Type B pancreatic cell (in vitro differentiated cells): ENCODE data around the gene GLS2. TPM values are rescaled to one million over a fixed set of nuclear protein-coding genes. Genes with fewer than 3 reads are reported as not detected.
"Not testable (repeated sequence)": the region's sequence is repeated elsewhere in the genome, so short reads cannot be mapped to it uniquely, and the experiment has no call there.

Experiments used
- DNase-seq: peaks from one replicate; pipeline ENCODE4 v3.0.0; 2021; ENCODE audit warnings: mixed read lengths; ENCODE audit not compliant: unreplicated experiment; ENCODE audit errors: extremely low spot score
- H3K27ac Mint-ChIP-seq: 2 replicates; pipeline ENCODE4 v1.8.0; 2021; ENCODE audit warnings: mild to moderate bottlenecking, mixed read lengths
- H3K27me3 Mint-ChIP-seq: 2 replicates; pipeline ENCODE4 v1.8.0; 2021; ENCODE audit warnings: mixed read lengths
- H3K36me3 Mint-ChIP-seq: 2 replicates; pipeline ENCODE4 v1.8.0; 2021; ENCODE audit warnings: mixed read lengths
- H3K4me1 Mint-ChIP-seq: one replicate; pipeline ENCODE4 v1.8.0; 2021; ENCODE audit warnings: mixed read lengths; ENCODE audit not compliant: unreplicated experiment
- H3K4me3 Mint-ChIP-seq: 2 replicates; pipeline ENCODE4 v1.8.0; 2021; ENCODE audit warnings: mild to moderate bottlenecking, mixed read lengths
- H3K9me3 Mint-ChIP-seq: 2 replicates; pipeline ENCODE4 v1.8.0; 2021; ENCODE audit warnings: mixed read lengths
- CTCF ChIP-seq: fragments of 200-600 bp; sonication (generic); conservative IDR thresholded peaks from 2 replicates; pipeline ENCODE4 v1.5.0; 2021; ENCODE audit warnings: antibody characterized with exemption, mild to moderate bottlenecking
- total RNA-seq: library from RNA; stranded (reverse); gene quantifications from 2 replicates; pipeline ENCODE4 v1.2.1, GENCODE V29; 2021; ENCODE audit warnings: low replicate concordance

The GLS2 gene
- total RNA-seq, 1 donor from 2014 or later = 6.7 TPM

GRCh38 chr12:56496704-56497103 is 8.7 kb upstream of the GLS2 start:
- H3K9me3 Mint-ChIP-seq, H3K36me3 Mint-ChIP-seq, H3K4me3 Mint-ChIP-seq, H3K27ac Mint-ChIP-seq, DNase-seq: not testable (repeated sequence)
- Mint-ChIP-seq H3K27me3 (peaks cover 50% of the 10 kb centered on the region), H3K4me1 (peaks cover 16% of the 10 kb centered on the region)
- TF ChIP-seq CTCF = peak; percentile 64

GRCh38 chr12:56494481-56494880 is 6.5 kb upstream of the GLS2 start:
- H3K36me3 Mint-ChIP-seq, H3K4me3 Mint-ChIP-seq, DNase-seq, H3K9me3 Mint-ChIP-seq, H3K27ac Mint-ChIP-seq: not testable (repeated sequence)
- peaks cover 53% of the 10 kb centered on the region for H3K27me3 Mint-ChIP-seq
- peaks cover 12% of the 10 kb centered on the region for H3K4me1 Mint-ChIP-seq

GRCh38 chr12:56494106-56494415 is 6.1 kb upstream of the GLS2 start:
- H3K36me3 Mint-ChIP-seq, H3K27ac Mint-ChIP-seq, H3K9me3 Mint-ChIP-seq, H3K4me3 Mint-ChIP-seq, DNase-seq: not testable (repeated sequence)
- H3K4me1 Mint-ChIP-seq = peaks cover 12% of the 10 kb centered on the region
- peaks cover 53% of the 10 kb centered on the region for H3K27me3 Mint-ChIP-seq

GRCh38 chr12:56493409-56494105 is 5.6 kb upstream of the GLS2 start:
- H3K27me3 Mint-ChIP-seq = peaks cover 53% of the 10 kb centered on the region

GRCh38 chr12:56490360-56490759 is 2.4 kb upstream of the GLS2 start:
- peaks cover 5% of the 10 kb centered on the region for H3K9me3 Mint-ChIP-seq
- no peak for DNase-seq
- no peak overlapping the region for H3K27ac Mint-ChIP-seq
- TF ChIP-seq CTCF = no peak
- no peak overlapping the region for H3K4me3 Mint-ChIP-seq
- peaks cover 10% of the 10 kb centered on the region for H3K4me1 Mint-ChIP-seq
- peaks cover 4% of the 10 kb centered on the region for H3K36me3 Mint-ChIP-seq
- H3K27me3 Mint-ChIP-seq = peaks cover 63% of the 10 kb centered on the region

More at GRCh38 chr12:56493409-56494105, 5.6 kb upstream of the GLS2 start:
- not testable (repeated sequence) for H3K4me3 Mint-ChIP-seq, H3K36me3 Mint-ChIP-seq, H3K27ac Mint-ChIP-seq, DNase-seq, H3K9me3 Mint-ChIP-seq, H3K4me1 Mint-ChIP-seq

GRCh38 chr12:56487448-56488040 is 417 bp downstream of the GLS2 start:
- H3K36me3 Mint-ChIP-seq = peaks cover 4% of the 10 kb centered on the region
- H3K27ac Mint-ChIP-seq = peak overlapping the region; percentile 81
- H3K4me3 Mint-ChIP-seq = peak overlapping the region; percentile 93

More at GRCh38 chr12:56487448-56488040, 417 bp downstream of the GLS2 start:
- H3K9me3 Mint-ChIP-seq = peaks cover 5% of the 10 kb centered on the region
- H3K4me1 Mint-ChIP-seq = peaks cover 10% of the 10 kb centered on the region
- peaks cover 63% of the 10 kb centered on the region for H3K27me3 Mint-ChIP-seq
- no peak for DNase-seq
- TF ChIP-seq CTCF = no peak
